22Rv1 (cell line): Measurements from ENCODE around the gene ATF1.

ENCODE experiments used
- CTCF ChIP-seq: fragments of 450-650 bp; IDR thresholded peaks from 2 replicates; pipeline ENCODE4 v1.5.1; 2017; ENCODE audit warnings: mild to moderate bottlenecking
- ZFX ChIP-seq: fragments of 450-650 bp; IDR thresholded peaks from 2 replicates; pipeline ENCODE4 v1.6.1; 2017; ENCODE audit warnings: antibody characterized with exemption, borderline replicate concordance

DNA sequence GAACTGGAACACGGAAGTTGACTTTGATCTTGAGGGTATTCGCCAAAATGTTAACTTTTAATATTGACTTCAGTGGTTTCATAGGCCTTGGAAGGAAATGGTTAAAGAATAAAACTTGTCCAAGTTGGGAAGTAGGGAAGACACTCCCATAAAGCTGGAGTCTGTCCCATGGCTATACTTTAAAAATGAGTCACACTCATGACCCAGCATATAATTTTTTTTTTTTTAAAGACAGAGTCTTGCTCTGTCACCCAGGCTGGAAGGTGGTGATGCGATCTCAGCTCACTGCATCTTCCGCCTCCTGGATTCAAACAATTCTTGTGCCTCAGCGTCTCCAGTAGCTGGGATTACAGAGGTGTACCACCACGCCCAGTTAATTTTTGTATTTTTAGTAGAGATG, 98.4 kb downstream of the ATF1 start:
- TF ChIP-seq CTCF (no peak), ZFX (no peak)
